SK-N-SH (cell line): ENCODE data around the gene CLCN3. TPM values are rescaled to one million over a fixed set of nuclear protein-coding genes. Genes with fewer than 3 reads are reported as not detected.

Source experiments
- CTCF ChIA-PET: fragments of 300-600, 350-600 bp; formaldehyde crosslinking; extraction: SDS; loops from one replicate; lab custom pipeline; 2021; lab: Yijun Ruan, JAX
- POLR2A ChIA-PET: fragments of 350-600 bp; sonication (Branson Sonifier 250); formaldehyde crosslinking; extraction: SDS; loops from one replicate; lab custom pipeline; 2020; ENCODE audit warnings: antibody characterized with exemption, inconsistent platforms; lab: Yijun Ruan, JAX
- DNase-seq: peaks from one replicate; pipeline ENCODE4 v3.0.0; 2012
- H2AFZ ChIP-seq: fragments of 200-600 bp; sonication (generic); 2 replicates; pipeline ENCODE4 v1.8.1; 2016; ENCODE audit warnings: antibody characterized with exemption, mild to moderate bottlenecking, low read depth
- H3F3A ChIP-seq: fragments of 200-600 bp; sonication (generic); replicated peaks from 2 replicates; pipeline ENCODE3; 2016; ENCODE audit warnings: antibody characterized with exemption, mild to moderate bottlenecking; ENCODE audit not compliant: insufficient read depth
- H3K27ac ChIP-seq, 2 experiments: fragments of 200-500 bp in 1 of 2; fragments of 200-600 bp in 1 of 2; sonication (Bioruptor generic) in 1 of 2; sonication (generic), shearing (Covaris generic) in 1 of 2; 2 replicates each; pipeline versions ENCODE4 v1.5.1 to v1.6.1; 2014 to 2016; ENCODE audit warnings: low read depth in 2 of 2, inconsistent platforms in 1 of 2, low read length in 1 of 2, mild to moderate bottlenecking in 1 of 2, mixed read lengths in 1 of 2
- H3K27me3 ChIP-seq: fragments of 200-600 bp; sonication (generic), shearing (Covaris generic); 2 replicates; pipeline ENCODE4 v1.6.1; 2016; ENCODE audit warnings: mixed run types; ENCODE audit not compliant: insufficient read depth
- H3K36me3 ChIP-seq, 2 experiments: fragments of 200-500 bp in 1 of 2; fragments of 200-600 bp in 1 of 2; sonication (Bioruptor generic) in 1 of 2; sonication (generic) in 1 of 2; replicated peaks in 1 of 2; 2 replicates each; pipeline versions ENCODE3 to v1.5.1; 2014 to 2016; ENCODE audit warnings: low read length in 1 of 2, mild to moderate bottlenecking in 1 of 2; ENCODE audit not compliant: insufficient read depth in 2 of 2, control insufficient read depth in 1 of 2
- H3K4me1 ChIP-seq, 2 experiments: fragments of 200-500 bp in 1 of 2; fragments of 200-600 bp in 1 of 2; sonication (Bioruptor generic) in 1 of 2; sonication (generic), shearing (Covaris generic) in 1 of 2; 2 replicates each; pipeline versions ENCODE4 v1.5.1 to v1.6.1; 2014 to 2016; ENCODE audit warnings: low read depth in 1 of 2, low read length in 1 of 2, mixed run types in 1 of 2; ENCODE audit not compliant: insufficient read depth in 2 of 2, control insufficient read depth in 1 of 2
- H3K4me2 ChIP-seq: fragments of 200-600 bp; sonication (generic), shearing (Covaris generic); 2 replicates; pipeline ENCODE4 v1.6.1; 2017; ENCODE audit warnings: mixed run types
- H3K4me3 ChIP-seq, 2 experiments: fragments of 200-500 bp in 1 of 2; fragments of 200-600 bp in 1 of 2; sonication (Bioruptor generic) in 1 of 2; sonication (generic), shearing (Covaris generic) in 1 of 2; 2 replicates each; pipeline versions ENCODE4 v1.5.1 to v1.8.1; 2014 to 2016; ENCODE audit warnings: low read depth in 2 of 2, inconsistent platforms in 1 of 2, low read length in 1 of 2, mild to moderate bottlenecking in 1 of 2, mixed read lengths in 1 of 2, moderate library complexity in 1 of 2
- H3K79me2 ChIP-seq: fragments of 200-600 bp; sonication (generic); 2 replicates; pipeline ENCODE4 v1.8.1; 2017; ENCODE audit warnings: mild to moderate bottlenecking; ENCODE audit not compliant: insufficient read depth
- H3K9ac ChIP-seq: fragments of 200-600 bp; sonication (generic); 2 replicates; pipeline ENCODE4 v1.6.1; 2017; ENCODE audit warnings: mixed run types
- H3K9me2 ChIP-seq: fragments of 200-600 bp; sonication (generic); 2 replicates; pipeline ENCODE4 v1.6.1; 2017; ENCODE audit warnings: mixed run types
- H3K9me3 ChIP-seq: fragments of 200-600 bp; sonication (generic); 2 replicates; pipeline ENCODE4 v1.6.1; 2017; ENCODE audit warnings: mixed run types, mild to moderate bottlenecking, moderate library complexity
- H4K20me1 ChIP-seq: fragments of 200-600 bp; sonication (generic); 2 replicates; pipeline ENCODE4 v1.6.1; 2017; ENCODE audit warnings: mild to moderate bottlenecking, mixed run types; ENCODE audit not compliant: insufficient read depth
- ELF1 ChIP-seq: IDR thresholded peaks from 2 replicates; pipeline ENCODE4 v1.4.0; 2012
- EP300 ChIP-seq, 2 experiments: IDR thresholded peaks; 2 replicates each; pipeline versions ENCODE4 v1.4.0 to v1.6.1; 2012; ENCODE audit warnings: borderline replicate concordance in 1 of 2, low read depth in 1 of 2, low read length in 1 of 2
- EZH2phosphoT487 ChIP-seq: fragments of 200-600 bp; sonication (generic); IDR thresholded peaks from 2 replicates; pipeline ENCODE4 v1.6.1; 2017; ENCODE audit warnings: low read depth, mixed run types, mild to moderate bottlenecking, antibody characterized with exemption, moderate library complexity, borderline replicate concordance
- GATA2 ChIP-seq: sonication (generic); formaldehyde crosslinking; IDR thresholded peaks from 2 replicates; pipeline ENCODE4 v1.5.0; 2020; ENCODE audit warnings: mild to moderate bottlenecking, missing genetic modification reagents
- JUND ChIP-seq: IDR thresholded peaks from 2 replicates; pipeline ENCODE4 v1.4.0; 2012
- MXI1 ChIP-seq: IDR thresholded peaks from 2 replicates; pipeline ENCODE4 v1.6.1; 2012; ENCODE audit warnings: mild to moderate bottlenecking, low read depth, low read length, improper control_type of control experiment
- POLR2AphosphoS5 ChIP-seq: IDR thresholded peaks from 2 replicates; pipeline ENCODE4 v1.6.1; 2012; ENCODE audit warnings: low read depth, low read length
- RAD21 ChIP-seq: IDR thresholded peaks from 2 replicates; pipeline ENCODE4 v1.6.1; 2012; ENCODE audit warnings: mild to moderate bottlenecking, low read length
- RCOR1 ChIP-seq: fragments of 150-350 bp; IDR thresholded peaks from 2 replicates; pipeline ENCODE4 v1.6.1; 2017; ENCODE audit warnings: antibody characterized with exemption, low read length
- RXRA ChIP-seq: IDR thresholded peaks from 2 replicates; pipeline ENCODE4 v1.4.0; 2012; ENCODE audit warnings: low read depth, mild to moderate bottlenecking, borderline replicate concordance
- SIN3A ChIP-seq: IDR thresholded peaks from 2 replicates; pipeline ENCODE4 v1.6.1; 2012; ENCODE audit warnings: low read depth, mild to moderate bottlenecking, low read length, moderate library complexity, borderline replicate concordance
- SMC3 ChIP-seq: IDR thresholded peaks from 2 replicates; pipeline ENCODE4 v1.6.1; 2012; ENCODE audit warnings: low read depth, low read length, improper control_type of control experiment
- TCF12 ChIP-seq: IDR thresholded peaks from 2 replicates; pipeline ENCODE4 v1.4.0; 2012
- TEAD4 ChIP-seq: IDR thresholded peaks from 2 replicates; pipeline ENCODE4 v1.4.0; 2012; ENCODE audit warnings: mild to moderate bottlenecking, borderline replicate concordance; ENCODE audit not compliant: insufficient read depth
- YY1 ChIP-seq: IDR thresholded peaks from 2 replicates; pipeline ENCODE4 v1.4.0; 2012; ENCODE audit warnings: low read depth, mild to moderate bottlenecking
- WGBS: methylation state at CpG from one replicate; pipeline ENCODE4 v1.1.6; 2017; ENCODE audit warnings: low lambda C conversion rate; 5-methylcytosine and 5-hydroxymethylcytosine counted together
- polyA plus RNA-seq, 3 experiments: library from polyadenylated mRNA; depleted of rRNA; stranded (reverse); fragments of >200 nt; gene quantifications; 2 replicates each; pipeline ENCODE4 v1.2.3, GENCODE V29; 2012
- TF ChIP-seq, protein P1 (sequence below): fragments of 200-600 bp; sonication (generic); IDR thresholded peaks from 2 replicates; pipeline ENCODE4 v1.6.1; 2017; ENCODE audit warnings: antibody characterized with exemption, mild to moderate bottlenecking, moderate library complexity
- TF ChIP-seq, protein P2 (sequence below): IDR thresholded peaks from 2 replicates; pipeline ENCODE4; 2012
- TF ChIP-seq, protein P3 (sequence below): fragments of 150-350 bp; IDR thresholded peaks from 2 replicates; pipeline ENCODE4 v1.6.1; 2016; ENCODE audit warnings: mild to moderate bottlenecking, low read depth, low read length

CLCN3 gene
- polyA plus RNA-seq, 1 of the 3 experiments (the other 2 are of a cell fraction), result 11.8 TPM

DNA sequence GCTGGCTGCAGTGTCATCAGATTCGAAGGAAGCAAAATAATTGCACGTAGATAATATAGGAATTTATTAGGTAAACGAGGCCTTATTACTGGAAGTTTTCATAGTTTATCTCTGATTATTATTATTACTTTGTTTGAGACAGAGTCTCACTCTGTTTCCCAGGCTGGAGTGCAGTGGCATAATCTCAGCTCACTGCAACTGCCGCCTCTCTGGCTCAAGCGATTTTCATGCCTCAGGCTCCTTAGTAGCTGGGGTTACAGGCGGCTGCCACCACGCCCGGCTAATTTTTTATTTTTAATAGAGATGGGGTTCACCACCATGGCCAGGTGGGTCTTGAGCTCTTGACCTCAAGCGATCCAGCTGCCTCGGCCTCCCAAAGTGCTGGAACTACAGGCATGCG, 12.5 kb downstream of the CLCN3 start:
- H3K27me3 ChIP-seq, result no peaks in the 10 kb centered on the region
- no peak for DNase-seq
- no peaks in the 10 kb centered on the region for H4K20me1 ChIP-seq
- TF ChIP-seq GATA2 (no peak), RCOR1 (no peak), EP300 (IDR thresholded peaks at IDR 0.05; ENCODE audit: borderline replicate concordance in 1 of 2, low read depth in 1 of 2, low read length in 1 of 2) (no peak), SMC3 (no peak), ELF1 (no peak), EZH2phosphoT487 (no peak), YY1 (no peak), MXI1 (no peak), TCF12 (no peak), SIN3A (no peak), JUND (no peak)
- TF ChIP-seq, protein P1, sequence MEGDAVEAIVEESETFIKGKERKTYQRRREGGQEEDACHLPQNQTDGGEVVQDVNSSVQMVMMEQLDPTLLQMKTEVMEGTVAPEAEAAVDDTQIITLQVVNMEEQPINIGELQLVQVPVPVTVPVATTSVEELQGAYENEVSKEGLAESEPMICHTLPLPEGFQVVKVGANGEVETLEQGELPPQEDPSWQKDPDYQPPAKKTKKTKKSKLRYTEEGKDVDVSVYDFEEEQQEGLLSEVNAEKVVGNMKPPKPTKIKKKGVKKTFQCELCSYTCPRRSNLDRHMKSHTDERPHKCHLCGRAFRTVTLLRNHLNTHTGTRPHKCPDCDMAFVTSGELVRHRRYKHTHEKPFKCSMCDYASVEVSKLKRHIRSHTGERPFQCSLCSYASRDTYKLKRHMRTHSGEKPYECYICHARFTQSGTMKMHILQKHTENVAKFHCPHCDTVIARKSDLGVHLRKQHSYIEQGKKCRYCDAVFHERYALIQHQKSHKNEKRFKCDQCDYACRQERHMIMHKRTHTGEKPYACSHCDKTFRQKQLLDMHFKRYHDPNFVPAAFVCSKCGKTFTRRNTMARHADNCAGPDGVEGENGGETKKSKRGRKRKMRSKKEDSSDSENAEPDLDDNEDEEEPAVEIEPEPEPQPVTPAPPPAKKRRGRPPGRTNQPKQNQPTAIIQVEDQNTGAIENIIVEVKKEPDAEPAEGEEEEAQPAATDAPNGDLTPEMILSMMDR, result no peak
- 94% methylated on average over 11 of the region's 11 CpGs for WGBS
- H2AFZ ChIP-seq, result no peak overlapping the region
- ChIA-PET CTCF (interaction anchor here (2.0 kb wide), 1 partner anchor 20 kb away, joined by 7 read pairs; the partner anchor contains the start of gene NEK1), POLR2A (no interaction called here)
- H3K4me1 ChIP-seq, result no peaks in the 10 kb centered on the region
- H3K9ac ChIP-seq, result no peak overlapping the region
- H3K4me3 ChIP-seq, result no peak overlapping the region
- peaks cover 10 to 15% of the 10 kb centered on the region in 2 experiments for H3K36me3 ChIP-seq
- H3K9me2 ChIP-seq, result no peaks in the 10 kb centered on the region
- H3K27ac ChIP-seq, result no peak overlapping the region
- no peaks in the 10 kb centered on the region for H3K9me3 ChIP-seq
- H3F3A ChIP-seq, result peaks cover 5% of the 10 kb centered on the region
- H3K4me2 ChIP-seq, result no peak overlapping the region
- H3K79me2 ChIP-seq, result peaks cover 61% of the 10 kb centered on the region

DNA sequence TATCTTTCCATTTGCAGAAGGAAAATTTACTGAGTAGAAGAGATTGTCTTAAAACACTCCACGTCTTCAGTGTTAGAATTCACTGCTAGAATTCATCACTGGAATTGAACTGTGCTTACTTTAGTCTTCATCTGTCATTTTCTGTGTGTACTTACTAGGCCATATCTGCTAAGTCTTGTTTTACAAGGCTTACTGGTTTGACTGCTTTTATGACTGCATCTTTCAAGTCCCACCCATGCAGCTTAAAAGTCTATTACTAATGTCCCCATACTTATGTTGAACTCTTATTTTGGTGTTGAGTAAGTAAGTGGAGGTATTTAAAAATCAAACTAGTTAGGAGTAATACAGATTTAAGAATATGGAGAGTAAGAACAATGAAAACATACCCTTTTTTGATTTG, 14.6 kb downstream of the CLCN3 start:
- no peaks in the 10 kb centered on the region for H4K20me1 ChIP-seq
- H3K79me2 ChIP-seq, result peaks cover 40% of the 10 kb centered on the region; the same call in 1 of the 2 replicates
- TF ChIP-seq RXRA (no peak), RAD21 (no peak), MXI1 (no peak), GATA2 (no peak), POLR2AphosphoS5 (no peak), SMC3 (no peak), TEAD4 (no peak), EP300 (IDR thresholded peaks at IDR 0.05; ENCODE audit: borderline replicate concordance in 1 of 2, low read depth in 1 of 2, low read length in 1 of 2) (no peak)
- TF ChIP-seq, protein P2, sequence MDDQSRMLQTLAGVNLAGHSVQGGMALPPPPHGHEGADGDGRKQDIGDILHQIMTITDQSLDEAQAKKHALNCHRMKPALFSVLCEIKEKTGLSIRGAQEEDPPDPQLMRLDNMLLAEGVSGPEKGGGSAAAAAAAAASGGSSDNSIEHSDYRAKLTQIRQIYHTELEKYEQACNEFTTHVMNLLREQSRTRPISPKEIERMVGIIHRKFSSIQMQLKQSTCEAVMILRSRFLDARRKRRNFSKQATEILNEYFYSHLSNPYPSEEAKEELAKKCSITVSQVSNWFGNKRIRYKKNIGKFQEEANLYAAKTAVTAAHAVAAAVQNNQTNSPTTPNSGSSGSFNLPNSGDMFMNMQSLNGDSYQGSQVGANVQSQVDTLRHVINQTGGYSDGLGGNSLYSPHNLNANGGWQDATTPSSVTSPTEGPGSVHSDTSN, result no peak
- TF ChIP-seq, protein P3, sequence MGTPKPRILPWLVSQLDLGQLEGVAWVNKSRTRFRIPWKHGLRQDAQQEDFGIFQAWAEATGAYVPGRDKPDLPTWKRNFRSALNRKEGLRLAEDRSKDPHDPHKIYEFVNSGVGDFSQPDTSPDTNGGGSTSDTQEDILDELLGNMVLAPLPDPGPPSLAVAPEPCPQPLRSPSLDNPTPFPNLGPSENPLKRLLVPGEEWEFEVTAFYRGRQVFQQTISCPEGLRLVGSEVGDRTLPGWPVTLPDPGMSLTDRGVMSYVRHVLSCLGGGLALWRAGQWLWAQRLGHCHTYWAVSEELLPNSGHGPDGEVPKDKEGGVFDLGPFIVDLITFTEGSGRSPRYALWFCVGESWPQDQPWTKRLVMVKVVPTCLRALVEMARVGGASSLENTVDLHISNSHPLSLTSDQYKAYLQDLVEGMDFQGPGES, result no peak
- TF ChIP-seq, protein P1, result no peak
- no peak overlapping the region for H3K4me3 ChIP-seq
- peaks cover 0 to 3% of the 10 kb centered on the region in 2 experiments; a peak in 2 of 4 replicates for H3K4me1 ChIP-seq
- CTCF ChIA-PET, result interaction anchor here (0.9 to 2.0 kb wide), 4 partner anchors 10 to 157 kb away, joined by 3 to 8 read pairs (median 3); no protein-coding TSS in a partner anchor
- POLR2A ChIA-PET, result no interaction called here
- H3K4me2 ChIP-seq, result no peak overlapping the region
- H3K9me2 ChIP-seq, result no peaks in the 10 kb centered on the region
- peaks cover 19 to 28% of the 10 kb centered on the region in 2 experiments for H3K36me3 ChIP-seq
- no peak for DNase-seq
- H3K27ac ChIP-seq, result no peak overlapping the region
- no peaks in the 10 kb centered on the region for H3K9me3 ChIP-seq
- no peak overlapping the region for H2AFZ ChIP-seq
- peaks cover 10% of the 10 kb centered on the region for H3F3A ChIP-seq
- H3K27me3 ChIP-seq, result no peaks in the 10 kb centered on the region
- 97% methylated on average over 1 of the region's 1 CpG for WGBS
- H3K9ac ChIP-seq, result no peak overlapping the region
